ENCODE measurements around the gene SLCO6A1.
"Not testable (repeated sequence)": the region's sequence is repeated elsewhere in the genome, so short reads cannot be mapped to it uniquely, and the experiment has no call there.

Gene SLCO6A1, protein sequence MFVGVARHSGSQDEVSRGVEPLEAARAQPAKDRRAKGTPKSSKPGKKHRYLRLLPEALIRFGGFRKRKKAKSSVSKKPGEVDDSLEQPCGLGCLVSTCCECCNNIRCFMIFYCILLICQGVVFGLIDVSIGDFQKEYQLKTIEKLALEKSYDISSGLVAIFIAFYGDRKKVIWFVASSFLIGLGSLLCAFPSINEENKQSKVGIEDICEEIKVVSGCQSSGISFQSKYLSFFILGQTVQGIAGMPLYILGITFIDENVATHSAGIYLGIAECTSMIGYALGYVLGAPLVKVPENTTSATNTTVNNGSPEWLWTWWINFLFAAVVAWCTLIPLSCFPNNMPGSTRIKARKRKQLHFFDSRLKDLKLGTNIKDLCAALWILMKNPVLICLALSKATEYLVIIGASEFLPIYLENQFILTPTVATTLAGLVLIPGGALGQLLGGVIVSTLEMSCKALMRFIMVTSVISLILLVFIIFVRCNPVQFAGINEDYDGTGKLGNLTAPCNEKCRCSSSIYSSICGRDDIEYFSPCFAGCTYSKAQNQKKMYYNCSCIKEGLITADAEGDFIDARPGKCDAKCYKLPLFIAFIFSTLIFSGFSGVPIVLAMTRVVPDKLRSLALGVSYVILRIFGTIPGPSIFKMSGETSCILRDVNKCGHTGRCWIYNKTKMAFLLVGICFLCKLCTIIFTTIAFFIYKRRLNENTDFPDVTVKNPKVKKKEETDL

GRCh38 chr5:102498271-102499034, at the start of gene SLCO6A1:
Gene SLCO6A1 (minus strand): TSS chr5:102499001. CDS start chr5:102498844, 157 bp downstream.
- no peak for DNase-seq (ENCODE audit: extremely low read depth in 1 of 2, low read depth in 1 of 2)

- DNase-seq (ENCODE audit: extremely low read depth in 1 of 2, low read depth in 1 of 2): no peak
These were observed 48.6 kb upstream of the SLCO6A1 start for GRCh38 chr5:102547141-102548035.

DNA sequence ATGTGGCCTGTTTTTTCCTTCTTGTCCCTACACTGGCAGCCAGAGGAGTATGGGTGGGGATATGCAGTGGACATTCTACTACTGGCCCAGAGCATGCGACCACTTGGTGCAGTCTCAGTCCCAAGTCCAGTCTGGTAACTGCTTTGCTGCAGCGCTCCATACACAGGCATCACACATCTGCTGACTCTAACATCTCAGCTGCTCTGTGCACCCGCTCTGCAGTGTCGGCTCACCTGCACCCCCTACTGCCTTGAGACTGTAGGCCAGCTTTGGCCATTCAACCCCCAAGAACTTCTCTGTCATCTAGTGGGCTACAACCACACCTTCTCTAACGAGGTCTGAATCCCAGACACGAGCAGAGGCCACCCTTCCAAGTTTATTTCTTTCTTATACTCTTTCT, 46.4 kb upstream of the SLCO6A1 start:
- no peak for DNase-seq (ENCODE audit: extremely low read depth in 1 of 2, low read depth in 1 of 2)

GRCh38 chr5:102542057-102542456, 43.3 kb upstream of the SLCO6A1 start:
- no peak for DNase-seq (ENCODE audit: extremely low read depth in 1 of 2, low read depth in 1 of 2)

DNA sequence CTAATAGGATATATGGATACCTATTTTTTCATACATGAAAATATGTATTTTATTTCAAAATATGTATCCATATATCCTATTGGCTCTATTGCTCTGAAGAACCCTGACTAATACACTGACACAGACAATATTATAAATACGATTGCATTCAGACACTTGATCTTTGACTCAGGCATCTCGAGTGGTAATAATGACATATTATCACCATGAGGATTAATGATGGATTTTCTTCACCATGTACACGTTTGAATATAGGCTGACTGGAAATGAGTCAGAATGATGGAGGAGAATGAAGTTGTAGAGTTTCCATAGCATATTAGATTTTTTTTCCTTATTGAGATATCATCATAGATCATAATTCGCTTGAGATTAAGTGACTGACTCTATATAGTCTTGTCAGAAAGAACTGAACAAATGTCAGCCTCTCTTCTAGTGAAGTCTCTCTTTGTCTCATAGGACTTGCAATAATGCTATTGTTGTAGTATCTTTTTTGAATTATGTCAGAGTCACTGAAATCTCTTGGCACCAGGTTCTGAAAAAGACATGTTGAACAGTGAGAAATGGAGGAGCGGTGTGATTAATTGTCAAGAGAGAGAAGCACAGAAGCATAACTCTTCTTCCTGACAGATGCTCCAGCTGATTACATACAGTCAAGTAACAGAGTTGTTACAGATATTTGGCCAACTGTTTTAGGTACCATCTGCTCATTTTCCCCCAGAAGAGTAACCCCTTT, 41.4 kb upstream of the SLCO6A1 start:
- DNase-seq (ENCODE audit: extremely low read depth in 1 of 2, low read depth in 1 of 2): no peak

DNA sequence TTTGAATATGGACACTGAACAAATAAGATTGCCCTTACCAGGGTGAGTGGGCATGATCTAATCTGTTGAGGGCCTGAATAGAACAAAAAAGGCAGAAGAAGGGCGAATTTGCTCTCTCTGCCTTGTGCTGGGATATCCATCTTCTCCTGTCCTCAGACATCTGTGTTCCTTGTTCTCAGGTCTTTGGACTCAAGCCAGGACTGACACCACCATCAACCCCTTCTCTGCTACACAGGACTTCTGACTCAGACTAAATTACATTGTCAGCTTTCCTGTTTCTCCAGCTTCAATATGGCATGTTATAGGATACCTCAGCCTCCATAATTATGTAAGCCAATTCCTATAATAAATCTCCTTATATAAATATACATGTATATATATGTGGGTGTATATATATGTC, 40.8 kb upstream of the SLCO6A1 start:
- no peak for DNase-seq (ENCODE audit: extremely low read depth in 1 of 2, low read depth in 1 of 2)

GRCh38 chr5:102537011-102537410, 38.2 kb upstream of the SLCO6A1 start:
- no peak for DNase-seq (ENCODE audit: extremely low read depth in 1 of 2, low read depth in 1 of 2)

DNA sequence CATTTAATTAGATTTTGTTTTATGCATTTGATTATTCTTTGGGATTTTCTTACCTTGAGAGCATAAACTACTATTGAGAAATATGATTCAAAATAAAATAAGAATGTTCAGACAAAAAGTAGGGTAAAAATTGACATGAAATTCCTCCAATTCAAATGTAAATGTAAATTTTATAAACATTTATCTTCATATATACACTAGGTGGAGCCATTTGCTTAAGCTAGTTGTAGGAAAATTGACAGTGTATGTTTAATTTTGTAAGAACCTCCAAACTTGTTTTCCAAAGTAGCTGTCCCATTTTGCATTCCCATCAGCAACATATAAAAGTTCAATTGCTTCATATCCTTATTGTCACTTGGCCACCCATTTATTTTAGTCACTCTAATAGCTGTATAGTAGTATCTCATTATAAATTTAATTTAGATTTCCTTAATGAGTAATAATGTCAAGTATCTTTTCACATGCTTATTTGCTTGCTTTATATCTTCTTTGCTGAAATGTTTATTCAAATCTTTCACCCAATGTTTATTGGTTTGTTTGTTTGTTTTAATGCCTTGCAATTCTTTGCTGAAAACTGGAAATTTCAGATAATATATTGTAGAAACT, 37.6 kb upstream of the SLCO6A1 start:
- DNase-seq (ENCODE audit: extremely low read depth in 1 of 2, low read depth in 1 of 2): no peak

- no peak for DNase-seq (ENCODE audit: extremely low read depth in 1 of 2, low read depth in 1 of 2)
These were observed 33.3 kb upstream of the SLCO6A1 start for GRCh38 chr5:102532123-102532522.

GRCh38 chr5:102531506-102531905, 32.7 kb upstream of the SLCO6A1 start:
- DNase-seq (ENCODE audit: extremely low read depth in 1 of 2, low read depth in 1 of 2): no peak

- no peak for DNase-seq (ENCODE audit: extremely low read depth in 1 of 2, low read depth in 1 of 2)
These were observed 30.6 kb upstream of the SLCO6A1 start for GRCh38 chr5:102529447-102529846.

GRCh38 chr5:102529031-102529430, 30.2 kb upstream of the SLCO6A1 start:
- no peak for DNase-seq (ENCODE audit: extremely low read depth in 1 of 2, low read depth in 1 of 2)

DNA sequence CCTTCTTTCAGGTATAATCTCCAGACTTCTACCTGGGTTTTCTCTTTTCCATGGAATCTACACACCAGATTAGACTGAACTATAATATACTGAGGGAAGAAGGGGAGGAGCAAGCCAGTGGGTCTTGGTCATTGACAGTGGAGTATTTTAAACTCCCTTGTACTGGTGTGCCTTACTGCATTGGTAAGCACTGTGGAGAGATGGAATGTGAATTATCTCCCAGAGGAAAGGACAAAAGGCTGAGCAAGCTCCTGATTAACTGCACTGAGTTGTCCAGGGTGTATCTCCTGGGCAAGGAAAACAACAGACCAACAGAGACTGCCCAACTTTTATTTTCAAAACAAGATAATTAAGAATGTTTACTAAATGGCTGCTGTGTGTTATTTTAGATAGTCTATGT, 29.8 kb upstream of the SLCO6A1 start:
- DNase-seq (ENCODE audit: extremely low read depth in 1 of 2, low read depth in 1 of 2): no peak

- DNase-seq (ENCODE audit: extremely low read depth in 1 of 2, low read depth in 1 of 2): no peak
These were observed 28.7 kb upstream of the SLCO6A1 start for GRCh38 chr5:102527547-102527946.

- no peak for DNase-seq (ENCODE audit: extremely low read depth in 1 of 2, low read depth in 1 of 2)
These were observed 24.9 kb upstream of the SLCO6A1 start for GRCh38 chr5:102523541-102524175.

- DNase-seq (ENCODE audit: extremely low read depth in 1 of 2, low read depth in 1 of 2): no peak
These were observed 12.9 kb upstream of the SLCO6A1 start for GRCh38 chr5:102511666-102512065.

DNA sequence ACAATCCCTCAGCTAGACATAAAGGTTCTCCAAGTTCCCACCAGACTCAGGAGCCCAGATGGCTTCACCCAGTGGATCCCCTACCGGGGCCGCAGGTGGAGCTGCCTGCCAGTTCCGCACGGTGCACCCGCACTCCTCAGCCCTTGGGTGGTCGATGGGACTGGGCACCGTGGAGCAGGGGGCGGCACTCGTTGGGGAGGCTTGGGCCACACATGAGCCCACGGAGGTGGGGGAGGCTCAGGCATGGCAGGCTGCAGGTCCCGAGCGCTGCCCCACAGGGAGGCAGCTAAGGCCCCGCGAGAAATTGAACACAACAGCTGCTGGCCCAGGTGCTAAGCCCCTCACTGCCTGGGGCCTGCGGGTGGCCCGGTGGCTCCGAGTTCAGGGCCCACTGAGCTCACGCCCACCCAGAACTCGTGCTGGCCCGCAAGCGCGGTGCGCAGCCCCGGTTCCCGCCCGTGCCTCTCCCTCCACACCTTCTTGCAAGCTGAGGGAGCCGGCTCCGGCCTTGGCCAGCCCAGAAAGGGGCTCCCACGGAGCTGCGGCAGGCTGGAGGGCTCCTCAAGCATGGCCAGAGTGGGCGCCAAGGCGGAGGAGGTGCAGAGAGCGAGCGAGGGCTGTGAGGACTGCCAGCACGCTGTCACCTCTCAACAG, 7.4 kb downstream of the SLCO6A1 start:
- not testable (repeated sequence) for DNase-seq (ENCODE audit: extremely low read depth in 1 of 2, low read depth in 1 of 2)

DNA sequence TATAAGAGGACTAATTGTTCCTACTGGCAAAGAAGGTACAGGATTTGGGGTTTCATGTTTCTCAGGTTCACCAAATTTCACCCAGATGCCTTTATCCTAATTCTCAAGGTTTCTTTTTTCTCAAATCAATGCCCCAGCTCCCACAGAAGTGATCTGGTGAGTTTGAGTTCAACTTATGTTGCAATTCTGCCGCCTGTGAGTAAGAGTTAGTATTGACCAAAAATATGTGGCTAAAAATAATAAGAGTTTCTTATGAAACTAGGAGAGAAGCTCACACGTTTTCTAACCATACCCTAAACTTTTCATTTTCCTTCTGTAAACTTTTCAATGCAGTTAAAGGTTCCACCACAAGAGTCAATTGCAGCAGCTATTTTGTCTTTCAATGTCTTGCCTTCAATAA, 15.1 kb downstream of the SLCO6A1 start:
- DNase-seq (ENCODE audit: extremely low read depth in 1 of 2, low read depth in 1 of 2): no peak

Measured in stimulated activated CD8-positive, alpha-beta memory T cell treated with anti-CD3 and anti-CD28 coated beads, Interleukin-7, amount 100 ng/mL, for 48 hours (primary cell).